GM12878 (cell line): Measurements from ENCODE around the gene TRIM63.

Experiments
- CHD4 ChIP-seq: fragments of 200-600 bp; sonication (generic); IDR thresholded peaks from 2 replicates; pipeline ENCODE4 v1.6.1; 2016; ENCODE audit warnings: mild to moderate bottlenecking
- EP300 ChIP-seq, 2 experiments: fragments of 150-350 bp in 1 of 2; IDR thresholded peaks; 2 replicates each; pipeline ENCODE4 v1.6.1; 2011 to 2012; ENCODE audit warnings: low read depth in 2 of 2, low read length in 2 of 2, borderline replicate concordance in 1 of 2, improper control_type of control experiment in 1 of 2, inconsistent platforms in 1 of 2; ENCODE audit not compliant: control insufficient read depth in 1 of 2
- MTA2 ChIP-seq: fragments of 450-650 bp; IDR thresholded peaks from 2 replicates; pipeline ENCODE4 v1.6.1; 2016; ENCODE audit warnings: low read depth, mild to moderate bottlenecking, moderate library complexity
- NFIC ChIP-seq: IDR thresholded peaks from 2 replicates; pipeline ENCODE4 v1.6.1; 2012; ENCODE audit warnings: low read depth, mild to moderate bottlenecking, inconsistent platforms, low read length, moderate library complexity
- POLR2A ChIP-seq: IDR thresholded peaks from 2 replicates; pipeline ENCODE4 v1.6.1; 2011; ENCODE audit warnings: low read depth, mild to moderate bottlenecking, low read length
- TF ChIP-seq, protein P1 (sequence below), 3 experiments: IDR thresholded peaks in 2 of 3; conservative IDR thresholded peaks in 1 of 3; 2 replicates each; pipeline ENCODE4 v1.5.1; 2011; ENCODE audit warnings: low read depth in 3 of 3, low read length in 3 of 3, mild to moderate bottlenecking in 3 of 3, control low read depth in 2 of 3, moderate library complexity in 2 of 3, inconsistent platforms in 1 of 3, mixed read lengths in 1 of 3; ENCODE audit not compliant: control insufficient read depth in 2 of 3, insufficient read depth in 1 of 3; ENCODE audit errors: extremely low read depth in 1 of 3
- TF ChIP-seq, protein P2 (sequence below): fragments of 450-650 bp; IDR thresholded peaks from 2 replicates; pipeline ENCODE4 v1.6.1; 2016; ENCODE audit warnings: mild to moderate bottlenecking

DNA sequence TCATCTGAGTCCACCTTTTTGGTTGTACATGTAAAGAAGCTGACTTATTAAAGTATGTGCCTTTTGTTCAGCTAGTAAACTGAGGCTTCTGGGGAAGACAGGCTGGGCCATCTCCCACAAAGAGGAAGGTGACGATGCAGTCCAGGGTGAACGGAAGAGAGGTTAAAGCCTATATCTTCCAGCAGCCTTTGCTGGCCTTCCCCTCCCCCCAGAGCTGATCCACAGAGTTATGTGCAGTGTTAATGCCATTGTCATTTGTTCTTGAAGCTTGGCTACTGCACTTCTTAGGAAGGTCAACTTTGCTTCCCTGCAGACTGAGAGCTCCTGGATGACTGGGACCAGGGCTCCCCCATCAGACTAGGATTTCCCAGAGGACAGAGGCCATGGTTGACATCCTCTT, 23.7 kb downstream of the TRIM63 start:
- TF ChIP-seq, protein P1, sequence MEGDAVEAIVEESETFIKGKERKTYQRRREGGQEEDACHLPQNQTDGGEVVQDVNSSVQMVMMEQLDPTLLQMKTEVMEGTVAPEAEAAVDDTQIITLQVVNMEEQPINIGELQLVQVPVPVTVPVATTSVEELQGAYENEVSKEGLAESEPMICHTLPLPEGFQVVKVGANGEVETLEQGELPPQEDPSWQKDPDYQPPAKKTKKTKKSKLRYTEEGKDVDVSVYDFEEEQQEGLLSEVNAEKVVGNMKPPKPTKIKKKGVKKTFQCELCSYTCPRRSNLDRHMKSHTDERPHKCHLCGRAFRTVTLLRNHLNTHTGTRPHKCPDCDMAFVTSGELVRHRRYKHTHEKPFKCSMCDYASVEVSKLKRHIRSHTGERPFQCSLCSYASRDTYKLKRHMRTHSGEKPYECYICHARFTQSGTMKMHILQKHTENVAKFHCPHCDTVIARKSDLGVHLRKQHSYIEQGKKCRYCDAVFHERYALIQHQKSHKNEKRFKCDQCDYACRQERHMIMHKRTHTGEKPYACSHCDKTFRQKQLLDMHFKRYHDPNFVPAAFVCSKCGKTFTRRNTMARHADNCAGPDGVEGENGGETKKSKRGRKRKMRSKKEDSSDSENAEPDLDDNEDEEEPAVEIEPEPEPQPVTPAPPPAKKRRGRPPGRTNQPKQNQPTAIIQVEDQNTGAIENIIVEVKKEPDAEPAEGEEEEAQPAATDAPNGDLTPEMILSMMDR (IDR thresholded peaks at IDR 0.05 in 2 of 3, conservative IDR thresholded peaks at IDR 0.05 in 1 of 3; ENCODE audit: control insufficient read depth in 2 of 3, extremely low read depth in 1 of 3, insufficient read depth in 1 of 3, low read depth in 3 of 3, low read length in 3 of 3): no peak
- TF ChIP-seq MTA2 (no peak), EP300 (IDR thresholded peaks at IDR 0.05; ENCODE audit: borderline replicate concordance in 1 of 2, control insufficient read depth in 1 of 2, low read depth in 2 of 2, low read length in 2 of 2) (no peak), POLR2A (no peak), CHD4 (no peak), NFIC (no peak)
- TF ChIP-seq, protein P2, sequence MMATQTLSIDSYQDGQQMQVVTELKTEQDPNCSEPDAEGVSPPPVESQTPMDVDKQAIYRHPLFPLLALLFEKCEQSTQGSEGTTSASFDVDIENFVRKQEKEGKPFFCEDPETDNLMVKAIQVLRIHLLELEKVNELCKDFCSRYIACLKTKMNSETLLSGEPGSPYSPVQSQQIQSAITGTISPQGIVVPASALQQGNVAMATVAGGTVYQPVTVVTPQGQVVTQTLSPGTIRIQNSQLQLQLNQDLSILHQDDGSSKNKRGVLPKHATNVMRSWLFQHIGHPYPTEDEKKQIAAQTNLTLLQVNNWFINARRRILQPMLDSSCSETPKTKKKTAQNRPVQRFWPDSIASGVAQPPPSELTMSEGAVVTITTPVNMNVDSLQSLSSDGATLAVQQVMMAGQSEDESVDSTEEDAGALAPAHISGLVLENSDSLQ: no peak
